K562 (cell line): Measurements from ENCODE around the gene RFNG. TPM values are rescaled to one million over a fixed set of nuclear protein-coding genes. Genes with fewer than 3 reads are reported as not detected.

Experiments
- ATAC-seq: fragments of 200-7000 bp; cut with Tn5 transposase; 3 replicates; pipeline ENCODE4 v1.9.1; 2020; ENCODE audit warnings: moderate library complexity
- BruUV-seq: library from RNA; stranded (reverse); fragments of 400-500 nt; replicated peaks from 2 replicates; lab custom pipeline; 2021; lab: Mats Ljungman, UMichigan
- CTCF ChIA-PET: fragments of 300-600 bp; formaldehyde crosslinking; extraction: SDS; loops from one replicate; lab custom pipeline; 2021; ENCODE audit warnings: low intra/inter-chr PET ratio; lab: Yijun Ruan, JAX
- POLR2A ChIA-PET: fragments of 300-600, 350-650 bp; sonication (Branson Sonifier 250); formaldehyde crosslinking; extraction: SDS; loops from one replicate; lab custom pipeline; 2021; ENCODE audit warnings: antibody characterized with exemption, inconsistent platforms; lab: Yijun Ruan, JAX
- DNase-seq, 4 experiments: peaks; one replicate each; pipeline versions ENCODE4 v3.0.0 to v3.0.0-alpha.2; 2011 to 2018; ENCODE audit warnings: low spot score in 3 of 4, mixed read lengths in 3 of 4; ENCODE audit errors: extremely low read depth in 1 of 4
- FAIRE-seq: peaks from 2 replicates; lab custom pipeline; 2011; peaks lifted over from hg19 to GRCh38; lab: Jason Lieb, UNC
- H2AFZ ChIP-seq: 2 replicates; pipeline ENCODE4 v1.6.0; 2011; ENCODE audit warnings: low read depth, low read length, control low read depth, inconsistent platforms
- H3K27ac ChIP-seq: fragments of 200-600 bp; 3 replicates; pipeline ENCODE4 v1.8.0; 2011; ENCODE audit warnings: low read depth, mild to moderate bottlenecking, control low read depth, inconsistent platforms, low read length, moderate library complexity, mixed read lengths; ENCODE audit errors: extremely low read depth
- H3K27me3 ChIP-seq, 2 experiments: fragments of 300-600 bp in 1 of 2; 2 replicates in 1 of 2; 3 replicates in 1 of 2; pipeline versions ENCODE4 v1.6.0 to v1.8.0; 2011; ENCODE audit warnings: inconsistent platforms in 2 of 2, low read length in 2 of 2, mild to moderate bottlenecking in 1 of 2, mixed read lengths in 1 of 2, moderate library complexity in 1 of 2; ENCODE audit not compliant: control insufficient read depth in 2 of 2, insufficient read depth in 2 of 2
- H3K36me3 ChIP-seq: fragments of 300-600 bp; 3 replicates; pipeline ENCODE4 v1.8.0; 2011; ENCODE audit warnings: mild to moderate bottlenecking, low read length, inconsistent platforms; ENCODE audit not compliant: control insufficient read depth, insufficient read depth
- H3K4me1 ChIP-seq, 2 experiments: fragments of 200-600 bp in 1 of 2; replicated peaks in 1 of 2; 2 replicates in 1 of 2; 3 replicates in 1 of 2; pipeline versions ENCODE4 v1.5.1 to v1.8.0; 2011; ENCODE audit warnings: inconsistent platforms in 2 of 2, low read length in 2 of 2, mild to moderate bottlenecking in 1 of 2, mixed read lengths in 1 of 2, moderate library complexity in 1 of 2; ENCODE audit not compliant: control insufficient read depth in 2 of 2, insufficient read depth in 2 of 2
- H3K4me2 ChIP-seq: 2 replicates; pipeline ENCODE4 v1.6.1; 2011; ENCODE audit warnings: low read length, control low read depth, inconsistent platforms, mixed read lengths; ENCODE audit not compliant: insufficient read depth
- H3K4me3 ChIP-seq: fragments of 200-600 bp; sonication (generic), shearing (Covaris generic); 2 replicates; pipeline ENCODE4 v1.5.1; 2016; ENCODE audit warnings: control low read depth, inconsistent platforms
- H3K79me2 ChIP-seq: fragments of 200-600 bp; 3 replicates; pipeline ENCODE4 v1.8.0; 2011; ENCODE audit warnings: low read length, inconsistent platforms; ENCODE audit not compliant: control insufficient read depth, insufficient read depth
- H3K9ac ChIP-seq, 2 experiments: 2 replicates each; pipeline versions ENCODE4 v1.6.0 to v1.6.1; 2011; ENCODE audit warnings: low read depth in 2 of 2, low read length in 2 of 2, control low read depth in 1 of 2, inconsistent platforms in 1 of 2, mild to moderate bottlenecking in 1 of 2, mixed read lengths in 1 of 2; ENCODE audit not compliant: insufficient read depth in 1 of 2
- H3K9me1 ChIP-seq: one replicate; pipeline ENCODE4 v1.6.0; 2011; ENCODE audit warnings: inconsistent platforms, mild to moderate bottlenecking, low read length, moderate library complexity; ENCODE audit not compliant: control insufficient read depth, insufficient read depth
- H3K9me3 ChIP-seq: replicated peaks from 2 replicates; pipeline ENCODE4 v1.5.1; 2011; ENCODE audit warnings: low read depth, low read length, inconsistent platforms; ENCODE audit not compliant: control insufficient read depth, insufficient read depth
- H4K20me1 ChIP-seq: replicated peaks from 2 replicates; pipeline ENCODE4 v1.6.1; 2011; ENCODE audit warnings: low read length, inconsistent platforms, mixed read lengths; ENCODE audit not compliant: control insufficient read depth, insufficient read depth
- CBX2 ChIP-seq: fragments of 200-600 bp; sonication (generic); IDR thresholded peaks from one replicate; pipeline ENCODE4 v1.6.1; 2012; ENCODE audit warnings: mild to moderate bottlenecking, low read length, inconsistent platforms; ENCODE audit not compliant: insufficient read depth, poor library complexity, severe bottlenecking
- EGR1 ChIP-seq: fragments of 450-650 bp; conservative IDR thresholded peaks from 2 replicates; pipeline ENCODE4 v1.6.1; 2017; ENCODE audit warnings: mild to moderate bottlenecking
- FOXJ3 ChIP-seq: sonication (generic); formaldehyde crosslinking; IDR thresholded peaks from 2 replicates; pipeline ENCODE4 v1.4.0; 2020; ENCODE audit warnings: mild to moderate bottlenecking, missing genetic modification reagents
- JUN ChIP-seq, 2 experiments: sonication (generic) in 1 of 2; formaldehyde crosslinking in 1 of 2; IDR thresholded peaks; 2 replicates each; pipeline versions ENCODE4 v1.6.1 to v1.8.0; 2012 to 2022; ENCODE audit warnings: borderline replicate concordance in 2 of 2, mild to moderate bottlenecking in 2 of 2, improper control_type of control experiment in 1 of 2, low read depth in 1 of 2, low read length in 1 of 2, missing genetic modification reagents in 1 of 2
- NONO ChIP-seq, 2 experiments: fragments of 200-400 bp in 1 of 2; fragments of 450-650 bp in 1 of 2; formaldehyde crosslinking in 1 of 2; IDR thresholded peaks; 2 replicates each; pipeline ENCODE4 v1.6.1; 2017; ENCODE audit warnings: low read depth in 2 of 2, mild to moderate bottlenecking in 2 of 2, moderate library complexity in 2 of 2, low read length in 1 of 2
- POLR2B ChIP-seq: fragments of 450-650 bp; IDR thresholded peaks from 2 replicates; pipeline ENCODE4 v1.6.1; 2018; ENCODE audit warnings: low read depth; ENCODE audit not compliant: partially characterized antibody
- SRSF3 ChIP-seq: fragments of 200-400 bp; formaldehyde crosslinking; IDR thresholded peaks from 2 replicates; pipeline ENCODE4 v1.6.1; 2016; ENCODE audit warnings: mild to moderate bottlenecking, low read length, moderate library complexity; ENCODE audit not compliant: insufficient read depth
- USF1 ChIP-seq: sonication (generic); formaldehyde crosslinking; IDR thresholded peaks from 2 replicates; pipeline ENCODE4 v1.9.0; 2022; ENCODE audit warnings: mild to moderate bottlenecking, missing genetic modification reagents
- WGBS: fragments of 100-300 bp; shearing (Covaris generic); methylation state at CpG from one replicate; pipeline ENCODE4 v1.1.6; 2016; ENCODE audit warnings: low coverage, mixed read lengths; ENCODE audit not compliant: insufficient coverage; ENCODE audit errors: missing lambda C conversion rate; 5-methylcytosine and 5-hydroxymethylcytosine counted together
- in situ Hi-C: fragments of 300-500 bp; cut with MboI; formaldehyde crosslinking; loops from 4 replicates; pipeline ENCODE4 v1.15.0; 2018; ENCODE audit warnings: inconsistent platforms, mixed read lengths
- intact Hi-C: fragments of 100-400 bp; cut with micrococcal nuclease; formaldehyde crosslinking; loops from 2 replicates; pipeline ENCODE4 v1.14.2; 2022
- polyA plus RNA-seq, 8 experiments: library from polyadenylated mRNA; depleted of rRNA in 4 of 8; stranded (reverse) in 5 of 8; unstranded in 3 of 8; fragments of >200 nt; fragmentation: Nextera tagmentation in 2 of 8; fragmentation: Illumina TruSeq in 1 of 8; extraction: Ambion mirVana in 2 of 8; extraction: Trizol in 1 of 8; gene quantifications; 2 replicates each; pipeline versions ENCODE4 v1.2.1 to v1.2.3, GENCODE V29; 2011 to 2014; ENCODE audit warnings: inconsistent platforms in 1 of 8, missing spikeins in 1 of 8
- total RNA-seq, 7 experiments: library from RNA; depleted of rRNA in 6 of 7; stranded (reverse); fragments of >200 nt in 6 of 7; fragmentation: Illumina TruSeq in 2 of 7; extraction: Trizol in 2 of 7; gene quantifications; 2 replicates each; pipeline versions ENCODE4 v1.2.1 to v1.2.3, GENCODE V29; 2011 to 2021; ENCODE audit warnings: low replicate concordance in 1 of 7
- TF ChIP-seq, protein P1 (sequence below): sonication (generic); formaldehyde crosslinking; IDR thresholded peaks from 2 replicates; pipeline ENCODE4 v1.8.0; 2022; ENCODE audit warnings: mild to moderate bottlenecking, missing genetic modification reagents
- TF ChIP-seq, protein P2 (sequence below): sonication (generic); formaldehyde crosslinking; IDR thresholded peaks from 2 replicates; pipeline ENCODE4 v1.8.1; 2023; ENCODE audit warnings: mild to moderate bottlenecking, missing genetic modification reagents
- TF ChIP-seq, protein P3 (sequence below): fragments of 450-650 bp; formaldehyde crosslinking; IDR thresholded peaks from 2 replicates; pipeline ENCODE4 v1.4.0; 2020; ENCODE audit warnings: mild to moderate bottlenecking, moderate library complexity

The RFNG gene
- total and polyA plus RNA-seq, 9 of the 15 experiments (the other 6 are each of a cell fraction or from before 2014, with no cell fraction given), result 0.32 to 32.8 (median 9.5) TPM

GRCh38 chr17:82092995-82093751 lies 41.6 kb upstream of the RFNG start:
- Histone ChIP-seq H3K79me2 (peaks cover 72% of the 10 kb centered on the region), H3K4me2 (no peak overlapping the region), H3K9me3 (no peaks in the 10 kb centered on the region), H3K36me3 (peaks cover 84% of the 10 kb centered on the region), H3K27ac (no peak overlapping the region), H2AFZ (no peak overlapping the region), H3K27me3 (no peaks in the 10 kb centered on the region), H4K20me1 (peaks cover 38% of the 10 kb centered on the region), H3K9ac (peak overlapping the region in 1 of 2 experiments; percentile 70; a peak in 2 of 4 replicates), H3K4me3 (no peak overlapping the region), H3K9me1 (no peaks in the 10 kb centered on the region), H3K4me1 (peaks cover 14 to 75% of the 10 kb centered on the region in 2 experiments; a peak in 4 of 5 replicates)
- CTCF ChIA-PET, result interaction anchor here (0.7 kb wide), 1 partner anchor 60 kb away, joined by 3 read pairs; no protein-coding TSS in a partner anchor
- BruUV-seq, result no TSS peak
- 98% methylated on average over 18 of the region's 40 CpGs for WGBS
- ATAC-seq (no peak), DNase-seq (no peak), FAIRE-seq (no peak)
- POLR2A ChIA-PET, result interaction anchor here (0.9 kb wide), 1 partner anchor 28 kb away, joined by 4 read pairs; no protein-coding TSS in a partner anchor
- in situ Hi-C loops (no loop called here), intact Hi-C loops (no loop called here)
- TF ChIP-seq USF1 (CRISPR knock-in tag) (peak; percentile 22; the same call in 1 of the 2 replicates), CBX2 (no peak), FOXJ3 (no peak), SRSF3 (no peak), JUN (IDR thresholded peaks at IDR 0.05; ENCODE audit: borderline replicate concordance, low read depth, low read length) (no peak), JUN (CRISPR knock-in tag; IDR thresholded peaks at IDR 0.05; ENCODE audit: borderline replicate concordance) (no peak), POLR2B (peak; percentile 49), NONO (IDR thresholded peaks at IDR 0.05; ENCODE audit: low read depth in 2 of 2, low read length in 1 of 2) (no peak), EGR1 (no peak)
- TF ChIP-seq, protein P1, sequence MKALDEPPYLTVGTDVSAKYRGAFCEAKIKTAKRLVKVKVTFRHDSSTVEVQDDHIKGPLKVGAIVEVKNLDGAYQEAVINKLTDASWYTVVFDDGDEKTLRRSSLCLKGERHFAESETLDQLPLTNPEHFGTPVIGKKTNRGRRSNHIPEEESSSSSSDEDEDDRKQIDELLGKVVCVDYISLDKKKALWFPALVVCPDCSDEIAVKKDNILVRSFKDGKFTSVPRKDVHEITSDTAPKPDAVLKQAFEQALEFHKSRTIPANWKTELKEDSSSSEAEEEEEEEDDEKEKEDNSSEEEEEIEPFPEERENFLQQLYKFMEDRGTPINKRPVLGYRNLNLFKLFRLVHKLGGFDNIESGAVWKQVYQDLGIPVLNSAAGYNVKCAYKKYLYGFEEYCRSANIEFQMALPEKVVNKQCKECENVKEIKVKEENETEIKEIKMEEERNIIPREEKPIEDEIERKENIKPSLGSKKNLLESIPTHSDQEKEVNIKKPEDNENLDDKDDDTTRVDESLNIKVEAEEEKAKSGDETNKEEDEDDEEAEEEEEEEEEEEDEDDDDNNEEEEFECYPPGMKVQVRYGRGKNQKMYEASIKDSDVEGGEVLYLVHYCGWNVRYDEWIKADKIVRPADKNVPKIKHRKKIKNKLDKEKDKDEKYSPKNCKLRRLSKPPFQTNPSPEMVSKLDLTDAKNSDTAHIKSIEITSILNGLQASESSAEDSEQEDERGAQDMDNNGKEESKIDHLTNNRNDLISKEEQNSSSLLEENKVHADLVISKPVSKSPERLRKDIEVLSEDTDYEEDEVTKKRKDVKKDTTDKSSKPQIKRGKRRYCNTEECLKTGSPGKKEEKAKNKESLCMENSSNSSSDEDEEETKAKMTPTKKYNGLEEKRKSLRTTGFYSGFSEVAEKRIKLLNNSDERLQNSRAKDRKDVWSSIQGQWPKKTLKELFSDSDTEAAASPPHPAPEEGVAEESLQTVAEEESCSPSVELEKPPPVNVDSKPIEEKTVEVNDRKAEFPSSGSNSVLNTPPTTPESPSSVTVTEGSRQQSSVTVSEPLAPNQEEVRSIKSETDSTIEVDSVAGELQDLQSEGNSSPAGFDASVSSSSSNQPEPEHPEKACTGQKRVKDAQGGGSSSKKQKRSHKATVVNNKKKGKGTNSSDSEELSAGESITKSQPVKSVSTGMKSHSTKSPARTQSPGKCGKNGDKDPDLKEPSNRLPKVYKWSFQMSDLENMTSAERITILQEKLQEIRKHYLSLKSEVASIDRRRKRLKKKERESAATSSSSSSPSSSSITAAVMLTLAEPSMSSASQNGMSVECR, result no peak
- TF ChIP-seq, protein P2, sequence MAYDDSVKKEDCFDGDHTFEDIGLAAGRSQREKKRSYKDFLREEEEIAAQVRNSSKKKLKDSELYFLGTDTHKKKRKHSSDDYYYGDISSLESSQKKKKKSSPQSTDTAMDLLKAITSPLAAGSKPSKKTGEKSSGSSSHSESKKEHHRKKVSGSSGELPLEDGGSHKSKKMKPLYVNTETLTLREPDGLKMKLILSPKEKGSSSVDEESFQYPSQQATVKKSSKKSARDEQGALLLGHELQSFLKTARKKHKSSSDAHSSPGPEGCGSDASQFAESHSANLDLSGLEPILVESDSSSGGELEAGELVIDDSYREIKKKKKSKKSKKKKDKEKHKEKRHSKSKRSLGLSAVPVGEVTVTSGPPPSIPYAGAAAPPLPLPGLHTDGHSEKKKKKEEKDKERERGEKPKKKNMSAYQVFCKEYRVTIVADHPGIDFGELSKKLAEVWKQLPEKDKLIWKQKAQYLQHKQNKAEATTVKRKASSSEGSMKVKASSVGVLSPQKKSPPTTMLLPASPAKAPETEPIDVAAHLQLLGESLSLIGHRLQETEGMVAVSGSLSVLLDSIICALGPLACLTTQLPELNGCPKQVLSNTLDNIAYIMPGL (CRISPR knock-in tag), result no peak
- TF ChIP-seq, protein P3, sequence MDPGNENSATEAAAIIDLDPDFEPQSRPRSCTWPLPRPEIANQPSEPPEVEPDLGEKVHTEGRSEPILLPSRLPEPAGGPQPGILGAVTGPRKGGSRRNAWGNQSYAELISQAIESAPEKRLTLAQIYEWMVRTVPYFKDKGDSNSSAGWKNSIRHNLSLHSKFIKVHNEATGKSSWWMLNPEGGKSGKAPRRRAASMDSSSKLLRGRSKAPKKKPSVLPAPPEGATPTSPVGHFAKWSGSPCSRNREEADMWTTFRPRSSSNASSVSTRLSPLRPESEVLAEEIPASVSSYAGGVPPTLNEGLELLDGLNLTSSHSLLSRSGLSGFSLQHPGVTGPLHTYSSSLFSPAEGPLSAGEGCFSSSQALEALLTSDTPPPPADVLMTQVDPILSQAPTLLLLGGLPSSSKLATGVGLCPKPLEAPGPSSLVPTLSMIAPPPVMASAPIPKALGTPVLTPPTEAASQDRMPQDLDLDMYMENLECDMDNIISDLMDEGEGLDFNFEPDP (CRISPR knock-in tag), result no peak
